Measurements from ENCODE around the gene EREG. TPM values are rescaled to one million over a fixed set of nuclear protein-coding genes. Genes with fewer than 3 reads are reported as not detected.

The EREG gene
- total RNA-seq: 0.27 TPM

GRCh38 chr4:74364652-74365491 lies at the start of gene EREG:
Gene EREG (plus strand): TSS chr4:74365145. CDS start chr4:74365309, 164 bp downstream.

Other genes with a start within 250 kb of the EREG start
- 59.2 TPM for gene MTHFD2L, start 207.0 kb upstream of the EREG start, total RNA-seq
- 1.3 TPM for gene EPGN, start 56.7 kb upstream of the EREG start, total RNA-seq
- gene AREG, start 80.0 kb downstream of the EREG start, total RNA-seq: 0.49 TPM

Data from camera-type eye (tissue), 1 donor.